ENCODE data around the gene CKAP5. TPM values are rescaled to one million over a fixed set of nuclear protein-coding genes. Genes with fewer than 3 reads are reported as not detected.

Gene CKAP5
- 100 to 1,000 TPM; 162 to 211 TPM for total RNA-seq
- polyA plus RNA-seq (2013, experiment 1 of 2), result 160 TPM
- 156 TPM for polyA plus RNA-seq (2013, experiment 2 of 2)
- long read RNA-seq, experiment 1, full-length matches to known transcripts, result 3 of 60 reads
- long read RNA-seq, experiment 1, partial matches to known transcripts, result 42 of 60 reads
- long read RNA-seq, experiment 1, other reads (novel, unspliced or antisense), result 15 of 60 reads
- long read RNA-seq, experiment 2, full-length matches to known transcripts, result 172 of 297 reads
- long read RNA-seq, experiment 2, partial matches to known transcripts, result 85 of 297 reads
- long read RNA-seq, experiment 2, other reads (novel, unspliced or antisense), result 40 of 297 reads
- long read RNA-seq, experiment 3, full-length matches to known transcripts, result 50 of 150 reads
- long read RNA-seq, experiment 3, partial matches to known transcripts, result 81 of 150 reads
- long read RNA-seq, experiment 3, other reads (novel, unspliced or antisense), result 19 of 150 reads
- long read RNA-seq, experiment 4, partial matches to known transcripts, result 20 of 21 reads
- long read RNA-seq, experiment 4, other reads (novel, unspliced or antisense), result 1 of 21 reads

GRCh38 chr11:46845740-46846509 is at the start of gene CKAP5:
TSS of gene CKAP5 (minus strand) at chr11:46846280. CDS start at chr11:46821231, 25,049 bp downstream.
- H3K27me3 Mint-ChIP-seq (ENCODE audit: insufficient read depth), result peaks cover 20% of the 10 kb centered on the region

GRCh38 chr11:46895821-46896220 is 49.7 kb upstream of the CKAP5 start:
- Histone ChIP-seq H3K9ac (ENCODE audit: extremely low read depth, low read length, poor library complexity, severe bottlenecking) (no peak overlapping the region), H3K27me3 (ENCODE audit: control insufficient read depth, insufficient read depth, low read length, poor library complexity, severe bottlenecking) (no peaks in the 10 kb centered on the region), H3K4me1 (ENCODE audit: control insufficient read depth, insufficient read depth, low read length) (no peaks in the 10 kb centered on the region), H3K27ac (ENCODE audit: low read depth, low read length) (no peak overlapping the region), H3K4me3 (ENCODE audit: low read length) (no peak overlapping the region), H3K9me3 (ENCODE audit: control insufficient read depth, low read length) (no peaks in the 10 kb centered on the region), H3K36me3 (ENCODE audit: control insufficient read depth, insufficient read depth, low read length) (peaks cover 6% of the 10 kb centered on the region)
- H3K36me3 Mint-ChIP-seq (ENCODE audit: low read depth), result peaks cover 27% of the 10 kb centered on the region
- 94 to 97% methylated on average over 8 to 10 of the region's 10 CpGs for whole genome bisulfite sequencing, 2 experiments (ENCODE audit: insufficient coverage in 1 of 2, insufficient read length in 1 of 2)
- H3K27me3 Mint-ChIP-seq (ENCODE audit: insufficient read depth), result no peaks in the 10 kb centered on the region
- no peak for TF ChIP-seq CTCF (conservative IDR thresholded peaks at IDR 0.05)
- no peaks in the 10 kb centered on the region for H3K4me1 Mint-ChIP-seq
- H3K27ac Mint-ChIP-seq, result no peak overlapping the region
- DNase-seq, result peak; percentile 16
- no peak overlapping the region for H3K4me3 Mint-ChIP-seq
- peaks cover 7% of the 10 kb centered on the region for H3K9me3 Mint-ChIP-seq

More at GRCh38 chr11:46845740-46846509, at the start of gene CKAP5:
- H3K27me3 ChIP-seq (ENCODE audit: control insufficient read depth, insufficient read depth, low read length, poor library complexity, severe bottlenecking), result no peaks in the 10 kb centered on the region
- peaks cover 16% of the 10 kb centered on the region for H3K36me3 Mint-ChIP-seq (ENCODE audit: low read depth)
- no peak for TF ChIP-seq CTCF (conservative IDR thresholded peaks at IDR 0.05)
- WGBS, 2 experiments (ENCODE audit: insufficient coverage in 1 of 2, insufficient read length in 1 of 2), result 0 to 1% methylated on average over 48 to 83 of the region's 83 CpGs
- DNase-seq, result peak; percentile 95
- H3K4me3 ChIP-seq (ENCODE audit: low read length), result peak within 1 kb of the TSS; percentile 95
- H3K9me3 ChIP-seq (ENCODE audit: control insufficient read depth, low read length), result peaks cover 24% of the 10 kb centered on the region
- peak within 1 kb of the TSS; percentile 89 for H3K4me3 Mint-ChIP-seq
- peak within 1 kb of the TSS; percentile 96 for H3K27ac Mint-ChIP-seq
- peaks cover 8% of the 10 kb centered on the region for H3K4me1 Mint-ChIP-seq
- peak within 1 kb of the TSS; percentile 85 for H3K9ac ChIP-seq (ENCODE audit: extremely low read depth, low read length, poor library complexity, severe bottlenecking)
- no peaks in the 10 kb centered on the region for H3K4me1 ChIP-seq (ENCODE audit: control insufficient read depth, insufficient read depth, low read length)
- peak within 1 kb of the TSS; percentile 70 for H3K27ac ChIP-seq (ENCODE audit: low read depth, low read length)
- peaks cover 13% of the 10 kb centered on the region for H3K36me3 ChIP-seq (ENCODE audit: control insufficient read depth, insufficient read depth, low read length)
- peaks cover 21% of the 10 kb centered on the region for H3K9me3 Mint-ChIP-seq

- Mint-ChIP-seq H3K9me3 (peaks cover 7% of the 10 kb centered on the region), H3K27me3 (ENCODE audit: insufficient read depth) (no peaks in the 10 kb centered on the region), H3K27ac (no peak overlapping the region), H3K4me1 (no peaks in the 10 kb centered on the region), H3K36me3 (ENCODE audit: low read depth) (peaks cover 25% of the 10 kb centered on the region), H3K4me3 (no peak overlapping the region)
- peaks cover 6% of the 10 kb centered on the region for H3K36me3 ChIP-seq (ENCODE audit: control insufficient read depth, insufficient read depth, low read length)
- H3K27ac ChIP-seq (ENCODE audit: low read depth, low read length), result no peak overlapping the region
- H3K4me1 ChIP-seq (ENCODE audit: control insufficient read depth, insufficient read depth, low read length), result no peaks in the 10 kb centered on the region
- TF ChIP-seq CTCF (conservative IDR thresholded peaks at IDR 0.05), result no peak
- no peak overlapping the region for H3K4me3 ChIP-seq (ENCODE audit: low read length)
- no peaks in the 10 kb centered on the region for H3K9me3 ChIP-seq (ENCODE audit: control insufficient read depth, low read length)
- WGBS, 2 experiments (ENCODE audit: insufficient coverage in 1 of 2, insufficient read length in 1 of 2), result 92 to 96% methylated on average over 7 to 10 of the region's 10 CpGs
- H3K9ac ChIP-seq (ENCODE audit: extremely low read depth, low read length, poor library complexity, severe bottlenecking), result no peak overlapping the region
- H3K27me3 ChIP-seq (ENCODE audit: control insufficient read depth, insufficient read depth, low read length, poor library complexity, severe bottlenecking), result no peaks in the 10 kb centered on the region
- no peak for DNase-seq
Observed at GRCh38 chr11:46894961-46895360, 48.9 kb upstream of the CKAP5 start.

All from endodermal cell (in vitro differentiated cells).